NCI-H1048 (cell line): ENCODE results near the gene PCDHA2.
"Not testable (repeated sequence)": the region's sequence is repeated elsewhere in the genome, so short reads cannot be mapped to it uniquely, and the experiment has no call there.

Experiments used
- DNase-seq: peaks from one replicate; lab custom pipeline; 2025; lab: John Stamatoyannopoulos, UW

The PCDHA2 gene

DNA sequence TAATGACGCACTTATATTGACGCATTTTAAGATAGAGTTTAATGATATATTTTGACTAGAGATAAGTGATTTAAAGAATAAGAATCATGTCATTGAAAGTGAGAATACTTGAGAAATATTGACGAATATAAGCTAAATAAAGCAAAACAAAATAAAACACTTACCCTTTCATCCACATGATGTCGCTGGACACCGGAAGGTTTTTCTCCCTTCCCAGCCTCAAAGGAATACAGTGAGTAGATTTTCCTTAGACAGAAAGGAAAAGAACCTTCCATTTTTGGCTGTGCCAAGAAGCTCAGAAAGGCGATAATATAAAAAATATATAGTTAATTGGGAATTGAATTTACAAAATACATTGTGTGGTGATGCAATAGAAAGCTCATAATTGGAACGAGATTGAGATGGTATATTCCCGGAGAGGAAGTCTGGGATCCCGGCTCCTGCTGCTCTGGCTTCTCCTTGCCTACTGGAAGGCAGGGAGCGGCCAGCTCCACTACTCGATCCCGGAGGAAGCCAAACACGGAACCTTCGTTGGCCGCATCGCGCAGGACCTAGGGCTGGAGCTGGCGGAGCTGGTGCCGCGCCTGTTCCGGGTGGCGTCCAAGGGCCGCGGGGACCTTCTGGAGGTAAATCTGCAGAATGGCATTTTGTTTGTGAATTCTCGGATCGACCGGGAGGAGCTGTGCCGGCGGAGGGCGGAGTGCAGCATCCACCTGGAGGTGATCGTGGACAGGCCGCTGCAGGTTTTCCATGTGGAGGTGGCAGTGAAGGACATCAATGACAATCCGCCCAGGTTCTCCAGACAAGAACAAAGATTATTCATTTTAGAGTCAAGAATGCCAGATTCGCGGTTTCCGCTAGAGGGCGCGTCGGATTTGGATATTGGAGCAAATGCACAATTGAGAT lies 27.0 kb downstream of the PCDHA2 start, which contains the start of gene PCDHA5:
PCDHA5 (plus strand) TSS at position 239 of the 906 bp plus-strand sequence.
- DNase-seq = no peak

DNA sequence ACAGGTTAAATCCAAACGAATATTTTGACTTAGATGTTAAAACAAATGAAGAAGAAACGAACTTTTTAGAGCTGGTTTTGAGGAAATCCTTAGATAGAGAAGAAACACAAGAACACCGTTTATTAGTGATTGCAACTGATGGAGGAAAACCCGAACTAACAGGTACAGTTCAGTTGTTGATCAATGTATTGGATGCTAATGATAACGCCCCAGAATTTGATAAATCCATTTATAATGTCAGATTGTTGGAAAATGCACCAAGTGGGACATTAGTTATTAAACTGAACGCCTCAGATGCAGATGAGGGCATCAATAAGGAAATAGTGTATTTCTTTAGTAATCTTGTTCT lies 27.6 kb downstream of the PCDHA2 start:
- DNase-seq = no peak

GRCh38 chr5:140822969-140823368 lies 28.3 kb downstream of the PCDHA2 start:
- DNase-seq = not testable (repeated sequence)

DNA sequence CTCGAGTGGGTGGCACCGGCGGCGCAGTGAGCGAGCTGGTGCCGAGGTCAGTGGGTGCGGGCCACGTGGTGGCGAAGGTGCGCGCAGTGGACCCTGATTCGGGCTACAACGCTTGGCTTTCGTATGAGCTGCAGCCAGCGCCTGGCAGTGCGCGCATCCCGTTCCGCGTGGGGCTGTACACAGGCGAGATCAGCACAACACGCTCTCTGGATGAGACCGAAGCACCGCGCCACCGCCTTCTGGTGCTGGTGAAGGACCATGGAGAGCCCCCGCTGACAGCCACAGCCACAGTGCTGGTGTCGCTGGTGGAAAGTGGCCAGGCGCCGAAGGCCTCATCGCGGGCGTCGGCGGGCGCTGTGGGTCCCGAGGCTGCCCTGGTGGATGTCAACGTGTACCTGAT lies 28.8 kb downstream of the PCDHA2 start:
- DNase-seq = no peak

DNA sequence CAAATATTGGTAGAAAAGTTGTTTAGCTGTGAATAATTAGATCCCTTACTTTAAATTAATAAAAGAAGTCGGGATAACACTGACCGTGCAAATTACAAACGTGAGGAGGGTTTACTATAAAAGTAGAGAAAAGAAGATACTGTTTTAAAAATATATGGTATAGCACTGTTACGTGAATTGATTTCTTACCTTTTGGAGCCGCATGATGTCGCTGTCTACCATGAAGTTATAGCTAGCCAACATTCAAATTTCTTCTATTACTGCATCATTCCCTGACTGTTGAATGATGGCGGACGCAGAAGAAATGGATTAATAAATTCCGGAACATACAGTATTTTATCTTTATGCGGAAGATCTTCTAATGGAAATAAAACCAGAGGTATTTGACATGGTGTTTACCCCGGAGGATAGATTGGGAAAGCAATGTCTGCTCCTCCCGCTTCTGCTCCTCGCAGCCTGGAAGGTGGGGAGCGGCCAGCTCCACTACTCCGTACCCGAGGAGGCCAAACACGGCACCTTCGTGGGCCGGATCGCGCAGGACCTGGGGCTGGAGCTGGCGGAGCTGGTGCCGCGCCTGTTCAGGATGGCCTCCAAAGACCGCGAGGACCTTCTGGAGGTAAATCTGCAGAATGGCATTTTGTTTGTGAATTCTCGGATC lies 33.2 kb downstream of the PCDHA2 start, which contains the start of gene PCDHA6:
PCDHA6 (plus strand) TSS at position 257 of the 658 bp plus-strand sequence; CDS start at position 389, 132 bp downstream.
- DNase-seq = no peak

GRCh38 chr5:140828362-140828737 lies 33.7 kb downstream of the PCDHA2 start:
- no peak for DNase-seq

GRCh38 chr5:140829511-140830501 lies 35.2 kb downstream of the PCDHA2 start:
- not testable (repeated sequence) for DNase-seq

- no peak for DNase-seq
Measured at GRCh38 chr5:140833993-140834392, 39.3 kb downstream of the PCDHA2 start, which contains the start of gene PCDHA7. Gene PCDHA7, plus strand, starts transcription at chr5:140834269. Its CDS starts 115 bp downstream, at chr5:140834384.

GRCh38 chr5:140834439-140835008 lies 39.9 kb downstream of the PCDHA2 start:
- not testable (repeated sequence) for DNase-seq

DNA sequence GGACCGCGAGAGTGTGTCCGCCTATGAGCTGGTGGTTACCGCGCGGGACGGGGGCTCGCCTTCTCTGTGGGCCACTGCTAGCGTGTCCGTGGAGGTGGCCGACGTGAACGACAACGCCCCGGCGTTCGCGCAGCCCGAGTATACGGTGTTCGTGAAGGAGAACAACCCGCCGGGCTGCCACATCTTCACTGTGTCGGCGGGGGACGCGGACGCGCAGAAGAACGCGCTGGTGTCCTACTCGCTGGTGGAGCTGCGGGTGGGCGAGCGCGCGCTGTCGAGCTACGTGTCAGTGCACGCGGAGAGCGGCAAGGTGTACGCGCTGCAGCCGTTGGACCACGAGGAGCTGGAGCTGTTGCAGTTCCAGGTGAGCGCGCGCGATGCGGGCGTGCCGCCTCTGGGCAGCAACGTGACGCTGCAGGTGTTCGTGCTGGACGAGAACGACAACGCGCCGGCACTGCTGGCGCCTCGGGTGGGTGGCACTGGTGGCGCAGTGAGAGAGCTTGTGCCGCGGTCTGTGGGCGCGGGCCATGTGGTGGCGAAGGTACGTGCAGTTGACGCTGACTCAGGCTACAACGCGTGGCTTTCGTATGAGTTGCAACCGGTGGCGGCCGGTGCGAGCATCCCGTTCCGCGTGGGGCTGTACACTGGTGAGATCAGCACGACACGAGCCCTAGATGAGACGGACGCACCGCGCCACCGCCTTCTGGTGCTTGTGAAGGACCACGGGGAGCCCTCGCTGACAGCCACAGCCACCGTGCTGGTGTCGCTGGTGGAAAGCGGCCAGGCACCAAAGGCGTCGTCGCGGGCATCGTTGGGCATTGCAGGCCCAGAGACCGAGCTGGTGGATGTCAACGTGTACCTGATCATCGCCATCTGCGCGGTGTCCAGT lies 41.2 kb downstream of the PCDHA2 start:
- DNase-seq = no peak

GRCh38 chr5:140840978-140841962 lies 46.6 kb downstream of the PCDHA2 start, which contains the start of gene PCDHA8:
Gene PCDHA8, plus strand, starts transcription at chr5:140841187. Its CDS starts 135 bp downstream, at chr5:140841322.
- DNase-seq = no peak

- no peak for DNase-seq
Measured at GRCh38 chr5:140842798-140843733, 48.4 kb downstream of the PCDHA2 start.
